GM18502 (cell line): Measurements from ENCODE around the gene TROAP.
"Not testable (repeated sequence)": the region's sequence is repeated elsewhere in the genome, so short reads cannot be mapped to it uniquely, and the experiment has no call there.

Source experiments
- ATAC-seq: cut with Tn5 transposase; IDR thresholded peaks from one replicate; pipeline ENCODE4 v1.9.1; 2021; ENCODE audit warnings: mild to moderate bottlenecking; ENCODE audit not compliant: unreplicated experiment, poor library complexity

TROAP gene

GRCh38 chr12:49294086-49294803 is 28.8 kb upstream of the TROAP start:
- no peak for ATAC-seq

GRCh38 chr12:49294804-49295081 is 28.3 kb upstream of the TROAP start:
- no peak for ATAC-seq

- ATAC-seq = no peak
Measured at GRCh38 chr12:49295082-49295936, 27.7 kb upstream of the TROAP start, which contains the start of gene PRPH. Gene PRPH (plus strand): TSS chr12:49295147. CDS start chr12:49295201, 54 bp downstream.

- ATAC-seq = no peak
Measured at GRCh38 chr12:49296034-49296835, 26.8 kb upstream of the TROAP start.

GRCh38 chr12:49296836-49297694 is 26.0 kb upstream of the TROAP start:
- ATAC-seq = no peak

GRCh38 chr12:49297695-49298060 is 25.4 kb upstream of the TROAP start:
- no peak for ATAC-seq

- ATAC-seq = no peak
Measured at GRCh38 chr12:49298160-49298559, 24.9 kb upstream of the TROAP start.

GRCh38 chr12:49301760-49302159 is 21.3 kb upstream of the TROAP start:
- no peak for ATAC-seq

- ATAC-seq = no peak
Measured at GRCh38 chr12:49304161-49304560, 18.9 kb upstream of the TROAP start.

- ATAC-seq = no peak
Measured at GRCh38 chr12:49305762-49306510, 17.1 kb upstream of the TROAP start.

GRCh38 chr12:49309386-49309785 is 13.7 kb upstream of the TROAP start:
- ATAC-seq = no peak

- ATAC-seq = not testable (repeated sequence)
Measured at GRCh38 chr12:49310451-49311000, 12.5 kb upstream of the TROAP start.

- no peak for ATAC-seq
Measured at GRCh38 chr12:49314811-49315210, 8.2 kb upstream of the TROAP start.

- not testable (repeated sequence) for ATAC-seq
Measured at GRCh38 chr12:49317118-49317517, 5.9 kb upstream of the TROAP start.

GRCh38 chr12:49320411-49321103 is 2.5 kb upstream of the TROAP start:
- not testable (repeated sequence) for ATAC-seq

GRCh38 chr12:49322367-49322707 is 718 bp upstream of the TROAP start:
- ATAC-seq = no peak

GRCh38 chr12:49323524-49324097 is 556 bp downstream of the TROAP start:
- ATAC-seq = no peak

- no peak for ATAC-seq
Measured at GRCh38 chr12:49325606-49326005, 2.6 kb downstream of the TROAP start.
